ENCODE measurements around the gene AQP3. TPM values are rescaled to one million over a fixed set of nuclear protein-coding genes. Genes with fewer than 3 reads are reported as not detected.

AQP3 gene
- total RNA-seq (2016; rRNA removed; fragmentation: Illumina TruSeq; extraction: Trizol) (0.87 and 1.4 TPM in 2 replicates), polyA plus RNA-seq (2011; rRNA removed) (5.5 and 12.2 TPM in 2 replicates), polyA minus RNA-seq (2011; rRNA and poly(A)+ RNA removed; ENCODE audit: low replicate concordance) (6.2 and 648 TPM in 2 replicates), Bru-seq, nascent RNA (percentile 39 among the genes with signal in this experiment), BruChase-seq, experiment 1, labeled RNA remaining after a 6-hour chase (percentile 61 among the genes with signal in this experiment), BruChase-seq, experiment 2, labeled RNA remaining after a 2-hour chase (percentile 46 among the genes with signal in this experiment)
- total RNA-seq (2016; cell fraction: cytosol; rRNA removed; fragmentation: Illumina TruSeq; extraction: Trizol; ENCODE audit: low read depth): 0.30 and 0.62 TPM in 2 replicates
- total RNA-seq (2016; cell fraction: insoluble cytoplasmic fraction; rRNA removed; fragmentation: Illumina TruSeq; extraction: Trizol): 0.73 and 1.5 TPM in 2 replicates
- total RNA-seq (2016; cell fraction: membrane; rRNA removed; fragmentation: Illumina TruSeq; extraction: Trizol): 0.65 and 0.99 TPM in 2 replicates
- 1.2 and 1.3 TPM in 2 replicates for total RNA-seq (2016; cell fraction: nucleus; rRNA removed; fragmentation: Illumina TruSeq; extraction: Trizol)
- 7.3 and 9.8 TPM in 2 replicates for polyA plus RNA-seq (2011; cell fraction: cytosol; rRNA removed)
- 8.4 and 11.9 TPM in 2 replicates for polyA plus RNA-seq (2011; cell fraction: nucleus; rRNA removed)
- polyA plus RNA-seq (2012): 14.8 and 18.2 TPM in 2 replicates
- 0.33 and 0.46 TPM in 2 replicates for polyA plus RNA-seq (2016; cell fraction: cytosol; fragmentation: Illumina TruSeq; extraction: Trizol; ENCODE audit: low read depth)
- 0.59 and 0.63 TPM in 2 replicates for polyA plus RNA-seq (2016; cell fraction: insoluble cytoplasmic fraction; fragmentation: Illumina TruSeq; extraction: Trizol; ENCODE audit: low read depth)
- polyA plus RNA-seq (2016; cell fraction: membrane; fragmentation: Illumina TruSeq; extraction: Trizol; ENCODE audit: low read depth): 0.94 and 1.2 TPM in 2 replicates
- 1.4 and 2.5 TPM in 2 replicates for polyA plus RNA-seq (2016; cell fraction: nucleus; fragmentation: Illumina TruSeq; extraction: Trizol; ENCODE audit: insufficient read depth, low read depth)
- polyA minus RNA-seq (2011; cell fraction: cytosol; rRNA and poly(A)+ RNA removed): 4.7 and 6.3 TPM in 2 replicates
- polyA minus RNA-seq (2011; cell fraction: nucleus; rRNA and poly(A)+ RNA removed): 2.0 and 2.7 TPM in 2 replicates
- long read RNA-seq, experiment 1, transcript AQP3-201 (6 exons, 1,871 nt): major isoform, 8 of 8 reads
- long read RNA-seq, experiment 1, partial matches to known transcripts: 0 of 8 reads
- long read RNA-seq, experiment 1, other reads (novel, unspliced or antisense): 0 of 8 reads
- long read RNA-seq, experiment 2, transcript AQP3-201 (6 exons, 1,871 nt): major isoform, 30 of 49 reads
- long read RNA-seq, experiment 2, partial matches to known transcripts: 7 of 49 reads
- long read RNA-seq, experiment 2, other reads (novel, unspliced or antisense): 10 of 49 reads

DNA sequence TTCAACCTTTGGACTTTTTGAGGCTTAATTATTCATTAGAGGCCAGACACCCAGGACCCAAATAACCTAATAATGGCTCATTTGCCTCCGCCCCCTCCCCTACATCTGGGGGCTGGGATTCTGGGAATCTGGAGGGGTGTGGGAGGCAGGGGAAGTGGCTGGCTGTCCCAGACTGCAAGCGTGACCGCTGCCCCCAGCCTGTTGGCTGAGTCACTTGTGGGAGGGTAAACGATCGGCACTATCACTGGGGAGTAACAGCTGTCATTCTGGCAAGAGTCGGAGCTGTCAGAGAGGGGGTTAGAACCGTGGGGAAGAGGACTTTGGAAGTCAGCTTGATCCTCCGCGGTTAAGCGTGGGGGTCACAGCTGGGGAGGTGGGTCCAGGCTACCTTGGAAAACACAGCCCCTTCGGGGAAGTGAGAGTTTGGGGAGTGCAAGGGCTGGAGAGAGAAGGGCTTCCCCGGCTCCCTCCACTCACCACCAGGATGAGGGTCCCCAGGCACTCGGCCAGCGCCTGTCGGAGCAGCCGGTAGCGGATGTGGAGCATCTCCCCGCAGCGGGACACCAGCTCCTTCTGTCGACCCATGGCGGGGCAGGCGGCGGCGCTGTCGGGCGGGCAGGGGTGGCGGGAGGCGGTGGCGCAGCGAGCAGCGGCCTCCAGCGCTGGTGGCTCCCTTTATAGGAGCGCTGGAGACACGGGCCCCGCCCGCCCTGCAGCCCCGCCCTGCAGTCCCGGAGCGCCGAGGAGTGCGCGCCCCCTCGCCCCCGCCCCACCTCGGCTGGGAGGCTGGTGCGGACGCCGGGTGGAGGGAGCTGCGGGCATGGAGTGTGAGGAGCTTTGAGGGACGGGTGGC is at the start of gene AQP3:
Gene AQP3, minus strand, starts transcription at position 648 of the 853 bp plus-strand sequence. Its CDS starts 63 bp downstream, at position 585.
- intact Hi-C loops (cut with micrococcal nuclease; ENCODE audit: unreplicated experiment): loop anchor here (2.0 kb wide), 1 partner anchor 44 kb away; the partner anchor contains the start of gene AQP7
- CTCF ChIA-PET (ENCODE audit: low intra/inter-chr PET ratio, low total read pairs): interaction anchor here (1.2 kb wide), 1 partner anchor 44 kb away, joined by 4 read pairs; no protein-coding TSS in a partner anchor
- BruUV-seq (replicated peaks): no TSS peak
- under 1% methylated on average over 28 of the region's 50 CpGs for WGBS (ENCODE audit: low lambda C conversion rate)
- H3K9me3 ChIP-seq (ENCODE audit: low read length): no peaks in the 10 kb centered on the region
- peak within 1 kb of the TSS; percentile 38 to 70 (median 51) for H3K4me3 ChIP-seq (replicated peaks in 1 of 3; ENCODE audit: insufficient read depth in 1 of 3, low read depth in 2 of 3, low read length in 3 of 3)
- FAIRE-seq (peak; percentile 32), DNase-seq (ENCODE audit: low spot score) (peak; percentile 37), ATAC-seq (peak; percentile 86)
- H3K36me3 ChIP-seq (replicated peaks in 1 of 2; ENCODE audit: control insufficient read depth in 1 of 2, insufficient read depth in 2 of 2, low read length in 2 of 2): no peaks in the 10 kb centered on the region
- H3K27me3 ChIP-seq (ENCODE audit: control insufficient read depth in 1 of 2, insufficient read depth in 2 of 2, low read length in 2 of 2): peaks cover 8 to 48% of the 10 kb centered on the region in 2 experiments
- POLR2A ChIA-PET: interaction anchor here (0.8 to 2.6 kb wide), 11 partner anchors 10 to 71 kb away, joined by 3 to 18 read pairs (median 3); partner anchors contain the start of gene NOL6
- H3K9ac ChIP-seq (ENCODE audit: insufficient read depth, low read depth, low read length): peak within 1 kb of the TSS; percentile 42; the same call in 1 of the 2 replicates
- no peaks in the 10 kb centered on the region for H3K79me2 ChIP-seq (ENCODE audit: insufficient read depth, low read length)
- H3K4me1 ChIP-seq (ENCODE audit: insufficient read depth, low read length): peaks cover 65% of the 10 kb centered on the region
- no peak within 1 kb of the TSS for H3K27ac ChIP-seq (ENCODE audit: extremely low read length, insufficient read depth, low read length)
- no peak within 1 kb of the TSS for H2AFZ ChIP-seq (ENCODE audit: low read length)
- no peaks in the 10 kb centered on the region for H4K20me1 ChIP-seq (ENCODE audit: insufficient read depth, low read length)
- in situ Hi-C loops (cut with HindIII; ENCODE audit: extremely low pct_ligation_motif_present, low pct_unique_long_range_greater_than_20kb): loop anchor here (5.0 kb wide), 1 partner anchor 40 kb away; no protein-coding TSS in a partner anchor
- H3K4me2 ChIP-seq (ENCODE audit: low read depth, low read length): peak within 1 kb of the TSS; percentile 89
- TF ChIP-seq ZNF83 (CRISPR knock-in tag; IDR thresholded peaks at IDR 0.05; ENCODE audit: borderline replicate concordance): no peak
- TF ChIP-seq RAD21 (CRISPR knock-in tag; IDR thresholded peaks at IDR 0.05): peak; percentile 76
- TF ChIP-seq PITX1 (CRISPR knock-in tag; IDR thresholded peaks at IDR 0.05): no peak
- no peak for TF ChIP-seq ZNF75D (CRISPR knock-in tag; IDR thresholded peaks at IDR 0.05; ENCODE audit: borderline replicate concordance)
- no peak for TF ChIP-seq ZNF598 (CRISPR knock-in tag; IDR thresholded peaks at IDR 0.05; ENCODE audit: borderline replicate concordance)
- no peak for TF ChIP-seq HOXD1 (CRISPR knock-in tag; IDR thresholded peaks at IDR 0.05)
- TF ChIP-seq SALL1 (CRISPR knock-in tag; IDR thresholded peaks at IDR 0.05): 0 out of 2 replicates have a peak, but pooled peaks have one; percentile 7
- TF ChIP-seq, protein P1, sequence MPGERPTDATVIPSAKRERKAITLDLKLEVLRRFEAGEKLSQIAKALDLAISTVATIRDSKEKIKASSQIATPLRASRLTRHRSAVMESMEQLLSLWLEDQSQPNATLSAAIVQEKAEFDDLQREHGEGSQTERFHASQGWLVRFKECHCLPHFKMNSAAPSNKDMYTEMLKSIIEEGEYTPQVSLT (CRISPR knock-in tag; IDR thresholded peaks at IDR 0.05; ENCODE audit: borderline replicate concordance, low read depth): no peak
- TF ChIP-seq, protein P2, sequence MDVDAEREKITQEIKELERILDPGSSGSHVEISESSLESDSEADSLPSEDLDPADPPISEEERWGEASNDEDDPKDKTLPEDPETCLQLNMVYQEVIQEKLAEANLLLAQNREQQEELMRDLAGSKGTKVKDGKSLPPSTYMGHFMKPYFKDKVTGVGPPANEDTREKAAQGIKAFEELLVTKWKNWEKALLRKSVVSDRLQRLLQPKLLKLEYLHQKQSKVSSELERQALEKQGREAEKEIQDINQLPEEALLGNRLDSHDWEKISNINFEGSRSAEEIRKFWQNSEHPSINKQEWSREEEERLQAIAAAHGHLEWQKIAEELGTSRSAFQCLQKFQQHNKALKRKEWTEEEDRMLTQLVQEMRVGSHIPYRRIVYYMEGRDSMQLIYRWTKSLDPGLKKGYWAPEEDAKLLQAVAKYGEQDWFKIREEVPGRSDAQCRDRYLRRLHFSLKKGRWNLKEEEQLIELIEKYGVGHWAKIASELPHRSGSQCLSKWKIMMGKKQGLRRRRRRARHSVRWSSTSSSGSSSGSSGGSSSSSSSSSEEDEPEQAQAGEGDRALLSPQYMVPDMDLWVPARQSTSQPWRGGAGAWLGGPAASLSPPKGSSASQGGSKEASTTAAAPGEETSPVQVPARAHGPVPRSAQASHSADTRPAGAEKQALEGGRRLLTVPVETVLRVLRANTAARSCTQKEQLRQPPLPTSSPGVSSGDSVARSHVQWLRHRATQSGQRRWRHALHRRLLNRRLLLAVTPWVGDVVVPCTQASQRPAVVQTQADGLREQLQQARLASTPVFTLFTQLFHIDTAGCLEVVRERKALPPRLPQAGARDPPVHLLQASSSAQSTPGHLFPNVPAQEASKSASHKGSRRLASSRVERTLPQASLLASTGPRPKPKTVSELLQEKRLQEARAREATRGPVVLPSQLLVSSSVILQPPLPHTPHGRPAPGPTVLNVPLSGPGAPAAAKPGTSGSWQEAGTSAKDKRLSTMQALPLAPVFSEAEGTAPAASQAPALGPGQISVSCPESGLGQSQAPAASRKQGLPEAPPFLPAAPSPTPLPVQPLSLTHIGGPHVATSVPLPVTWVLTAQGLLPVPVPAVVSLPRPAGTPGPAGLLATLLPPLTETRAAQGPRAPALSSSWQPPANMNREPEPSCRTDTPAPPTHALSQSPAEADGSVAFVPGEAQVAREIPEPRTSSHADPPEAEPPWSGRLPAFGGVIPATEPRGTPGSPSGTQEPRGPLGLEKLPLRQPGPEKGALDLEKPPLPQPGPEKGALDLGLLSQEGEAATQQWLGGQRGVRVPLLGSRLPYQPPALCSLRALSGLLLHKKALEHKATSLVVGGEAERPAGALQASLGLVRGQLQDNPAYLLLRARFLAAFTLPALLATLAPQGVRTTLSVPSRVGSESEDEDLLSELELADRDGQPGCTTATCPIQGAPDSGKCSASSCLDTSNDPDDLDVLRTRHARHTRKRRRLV (CRISPR knock-in tag; IDR thresholded peaks at IDR 0.05): no peak
- TF ChIP-seq ZNF709 (CRISPR knock-in tag; IDR thresholded peaks at IDR 0.05): no peak
- TF ChIP-seq ZKSCAN5 (CRISPR knock-in tag; IDR thresholded peaks at IDR 0.05): no peak
- no peak for TF ChIP-seq ATAD3A (CRISPR knock-in tag; IDR thresholded peaks at IDR 0.05)

Measured in HepG2 (cell line).